Measurements from ENCODE around the gene WDR5. TPM values are rescaled to one million over a fixed set of nuclear protein-coding genes. Genes with fewer than 3 reads are reported as not detected.

The WDR5 gene
- total RNA-seq, 1 experiment from 2014 or later = 62.5 TPM

DNA sequence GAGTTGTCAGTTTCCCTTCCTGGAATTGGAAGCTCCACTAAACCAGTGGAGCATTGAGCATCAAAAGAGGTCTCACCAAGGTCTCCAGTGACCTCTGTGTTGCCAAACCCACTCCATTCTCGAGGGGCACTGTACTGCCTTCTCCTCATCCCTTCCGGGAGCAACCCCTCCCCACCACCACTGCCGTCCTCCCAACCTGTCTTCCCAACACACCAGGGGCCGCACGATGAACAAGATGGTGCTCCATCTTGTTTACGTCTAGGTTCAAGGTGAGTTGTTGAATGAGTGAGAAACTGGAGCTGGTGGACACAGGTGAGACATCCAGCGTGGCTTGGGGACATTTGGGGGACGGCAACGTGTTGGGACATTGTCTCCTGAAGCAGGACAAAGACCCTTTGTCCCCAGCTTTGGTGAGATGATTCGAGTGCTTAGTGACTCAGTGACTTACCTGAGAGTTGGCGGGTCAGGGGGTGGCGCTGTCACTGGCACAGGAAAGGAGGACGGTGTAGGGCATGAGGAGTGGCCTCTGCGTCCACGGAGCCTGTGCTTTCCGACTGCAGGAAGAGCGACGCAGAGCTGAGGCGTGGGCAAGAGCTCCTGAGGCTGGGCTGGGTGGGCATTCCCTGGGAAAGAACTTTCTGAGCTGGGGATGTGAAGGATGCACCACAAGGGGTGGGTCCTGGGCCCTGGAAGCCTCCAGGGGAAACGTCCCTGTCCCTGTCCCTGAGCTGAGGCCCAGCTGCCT is 73.3 kb downstream of the WDR5 start:
- H3K27me3 Mint-ChIP-seq (ENCODE audit: low read depth) = no peaks in the 10 kb centered on the region; the same call in 1 of the 2 replicates
- ChIA-PET CTCF (interaction anchor here (1.0 kb wide), 1 partner anchor 30 kb away, joined by 3 read pairs; no protein-coding TSS in a partner anchor), POLR2A (no interaction called here)
- H3K36me3 Mint-ChIP-seq = no peaks in the 10 kb centered on the region
- TF ChIP-seq RORB (CRISPR knock-in tag; IDR thresholded peaks at IDR 0.05) (no peak), EMX1 (CRISPR knock-in tag; IDR thresholded peaks at IDR 0.05) (no peak), SP1 (CRISPR knock-in tag; conservative IDR thresholded peaks at IDR 0.05) (no peak), MXD4 (CRISPR knock-in tag; IDR thresholded peaks at IDR 0.05; ENCODE audit: borderline replicate concordance) (no peak), ZNF121 (CRISPR knock-in tag; IDR thresholded peaks at IDR 0.05) (no peak), NFATC4 (CRISPR knock-in tag; IDR thresholded peaks at IDR 0.05) (no peak), TEAD4 (CRISPR knock-in tag; IDR thresholded peaks at IDR 0.05) (no peak), NR3C1 (CRISPR knock-in tag; conservative IDR thresholded peaks at IDR 0.05; ENCODE audit: low read depth) (no peak)
- TF ChIP-seq, protein P1, sequence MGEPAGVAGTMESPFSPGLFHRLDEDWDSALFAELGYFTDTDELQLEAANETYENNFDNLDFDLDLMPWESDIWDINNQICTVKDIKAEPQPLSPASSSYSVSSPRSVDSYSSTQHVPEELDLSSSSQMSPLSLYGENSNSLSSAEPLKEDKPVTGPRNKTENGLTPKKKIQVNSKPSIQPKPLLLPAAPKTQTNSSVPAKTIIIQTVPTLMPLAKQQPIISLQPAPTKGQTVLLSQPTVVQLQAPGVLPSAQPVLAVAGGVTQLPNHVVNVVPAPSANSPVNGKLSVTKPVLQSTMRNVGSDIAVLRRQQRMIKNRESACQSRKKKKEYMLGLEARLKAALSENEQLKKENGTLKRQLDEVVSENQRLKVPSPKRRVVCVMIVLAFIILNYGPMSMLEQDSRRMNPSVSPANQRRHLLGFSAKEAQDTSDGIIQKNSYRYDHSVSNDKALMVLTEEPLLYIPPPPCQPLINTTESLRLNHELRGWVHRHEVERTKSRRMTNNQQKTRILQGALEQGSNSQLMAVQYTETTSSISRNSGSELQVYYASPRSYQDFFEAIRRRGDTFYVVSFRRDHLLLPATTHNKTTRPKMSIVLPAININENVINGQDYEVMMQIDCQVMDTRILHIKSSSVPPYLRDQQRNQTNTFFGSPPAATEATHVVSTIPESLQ (CRISPR knock-in tag; IDR thresholded peaks at IDR 0.05) = no peak
- DNase-seq (ENCODE audit: low spot score) = no peak
- peaks cover 5% of the 10 kb centered on the region for H3K9me3 Mint-ChIP-seq
- no peak overlapping the region for H3K4me3 Mint-ChIP-seq
- no peak overlapping the region; the same call in 1 of the 2 replicates for H3K27ac Mint-ChIP-seq
- peaks cover 20% of the 10 kb centered on the region for H3K4me1 Mint-ChIP-seq
- ATAC-seq = no peak

Other genes with a start within 250 kb of the WDR5 start
- 31.1 to 39.7 TPM (median 34.9 TPM) in 3 replicates for gene VAV2, start 143.8 kb upstream of the WDR5 start, total RNA-seq (2021)
- gene BRD3OS, start 110.6 kb upstream of the WDR5 start, total RNA-seq (2021) = 16.2 to 16.9 TPM (median 16.6 TPM) in 3 replicates
- 100 to 108 TPM (median 105 TPM) in 3 replicates for gene BRD3, start 68.1 kb upstream of the WDR5 start, total RNA-seq (2021)
- gene RNU6ATAC, start 28.5 kb downstream of the WDR5 start, total RNA-seq (2021) = 87.0 to 124 TPM (median 117 TPM) in 3 replicates
- 24.9 to 27.5 TPM (median 25.0 TPM) in 3 replicates for gene RXRA, start 190.4 kb downstream of the WDR5 start, total RNA-seq (2021)